GM10847 (cell line): Measurements from ENCODE around the gene TET3.

Source experiments
- POLR2A ChIP-seq: IDR thresholded peaks from 2 replicates; pipeline ENCODE4 v1.6.1; 2011; ENCODE audit not compliant: insufficient read length; ENCODE audit errors: extremely low read depth

The TET3 gene

DNA sequence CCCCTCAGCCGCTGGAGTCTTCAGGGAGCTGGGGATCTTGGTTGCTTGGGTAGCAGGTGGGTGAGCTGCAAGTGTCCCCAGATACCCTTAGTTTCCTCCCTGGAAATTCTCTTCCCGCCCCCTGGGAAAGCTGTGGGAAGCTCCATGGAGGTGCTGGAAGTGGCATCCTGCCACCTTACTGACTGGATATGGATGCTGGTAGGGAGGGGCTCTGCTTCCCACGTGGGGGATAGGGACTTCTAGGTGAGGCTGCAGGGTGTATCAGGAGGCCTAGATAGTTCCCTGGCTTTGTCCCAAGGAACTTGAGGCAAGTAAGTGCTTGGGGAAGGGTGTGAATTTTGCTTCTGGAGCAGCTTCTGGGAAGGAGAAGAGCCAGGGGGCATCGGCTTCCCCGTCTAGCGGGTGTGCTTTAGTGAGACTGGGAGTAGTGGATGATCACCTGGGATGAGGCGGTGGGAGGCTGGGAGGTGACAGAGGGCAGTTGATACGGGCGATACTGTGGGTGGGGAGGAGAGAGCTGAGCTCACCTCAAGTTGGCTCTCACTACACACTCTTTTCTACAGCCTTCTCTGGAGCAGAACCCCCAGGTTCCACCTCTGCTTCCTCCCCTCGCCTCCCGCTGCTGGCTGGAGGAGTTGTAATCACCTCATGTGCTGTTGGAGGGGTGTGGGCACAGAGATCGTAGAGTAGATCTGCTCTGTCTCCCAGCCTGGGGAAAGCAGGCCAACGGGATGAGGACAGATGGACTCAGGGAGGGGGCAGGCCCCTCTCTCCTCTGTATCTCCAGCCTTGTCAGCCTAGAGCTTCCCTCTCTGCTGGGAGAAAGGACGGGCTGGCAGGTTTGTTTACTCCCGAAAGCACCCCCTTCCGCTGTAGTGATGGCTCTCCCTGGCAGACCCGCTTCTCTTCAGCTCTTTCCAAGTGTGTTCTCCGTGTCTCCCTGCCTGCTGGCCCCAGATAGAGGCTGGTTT is 19.8 kb downstream of the TET3 start:
- no peak for TF ChIP-seq POLR2A

DNA sequence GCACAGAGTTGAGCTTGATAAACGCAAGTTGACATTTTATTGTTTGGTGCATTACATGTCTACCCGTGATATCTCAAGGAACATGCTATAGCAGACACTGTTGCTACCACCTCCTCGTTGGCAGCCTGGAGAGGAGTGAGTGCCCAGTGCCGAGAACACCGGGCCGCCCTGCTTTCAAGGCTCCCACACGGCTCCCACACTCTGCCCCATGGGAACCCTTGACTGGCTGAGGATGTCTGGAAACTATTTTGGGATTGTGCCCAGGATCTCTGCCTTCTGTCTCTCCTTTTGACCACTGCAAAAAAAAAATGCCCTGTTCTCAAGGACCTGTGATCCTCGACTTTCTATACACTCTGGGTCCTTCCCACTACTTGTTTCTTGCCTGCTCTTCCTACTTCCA is 21.1 kb downstream of the TET3 start:
- TF ChIP-seq POLR2A: no peak

DNA sequence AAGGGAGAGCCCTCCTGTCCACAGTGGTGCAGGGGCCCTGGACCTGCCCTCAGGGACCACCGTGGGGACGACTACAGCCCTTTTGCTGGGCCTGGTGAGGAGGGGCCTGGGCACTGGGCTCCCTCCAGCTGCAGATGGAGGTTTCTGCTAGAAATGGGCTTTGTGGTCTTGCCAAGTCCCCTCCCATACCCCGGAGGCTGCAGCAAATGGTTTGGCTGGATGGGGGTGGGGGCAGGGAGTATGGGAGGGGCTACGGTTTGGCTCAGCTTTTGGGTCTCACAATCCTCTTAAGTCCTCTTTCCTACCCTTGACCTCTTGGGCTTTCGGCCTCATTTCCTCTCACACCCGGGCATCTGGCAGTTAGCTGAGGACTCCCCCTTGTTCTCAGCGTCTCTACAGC is 21.7 kb downstream of the TET3 start:
- TF ChIP-seq POLR2A: no peak

DNA sequence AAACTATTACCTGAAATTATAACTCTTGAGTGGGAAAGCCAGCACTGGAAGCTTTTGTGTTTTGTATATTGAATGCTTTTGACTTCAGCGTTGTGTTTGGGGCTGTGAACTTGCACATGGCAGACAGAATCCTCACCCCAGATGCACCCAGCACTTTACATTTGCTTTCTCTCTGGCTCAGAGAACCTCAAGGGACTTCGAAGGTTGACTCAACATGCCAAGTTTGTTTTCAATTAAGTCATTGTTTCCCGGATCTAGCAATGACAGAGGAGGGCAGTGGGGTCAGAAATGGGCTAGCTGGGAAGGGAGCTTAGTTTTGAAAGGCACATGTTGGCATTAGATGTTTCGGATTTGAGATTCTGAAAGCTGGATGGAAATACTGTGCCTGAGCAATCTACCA is 22.4 kb downstream of the TET3 start:
- TF ChIP-seq POLR2A: no peak

DNA sequence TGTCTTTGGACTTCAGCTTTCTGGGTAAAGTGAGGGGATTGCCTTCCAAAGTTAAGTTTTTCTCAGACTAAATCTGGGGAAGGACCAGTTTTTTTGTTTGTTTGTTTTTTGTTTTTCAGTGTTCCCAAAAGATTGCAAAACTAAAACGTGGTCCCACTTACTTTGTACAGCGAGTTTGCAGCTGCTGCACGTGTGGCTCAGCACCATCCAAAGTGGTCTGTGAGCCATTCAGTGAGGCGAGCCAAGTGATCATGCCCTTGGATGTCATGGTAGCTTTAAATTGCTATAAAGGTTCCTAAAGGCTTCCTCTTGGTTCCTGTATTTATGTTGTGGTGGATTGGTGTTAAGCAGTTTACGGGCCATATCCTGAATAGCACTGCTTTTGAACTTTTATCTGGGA is 23.0 kb downstream of the TET3 start:
- TF ChIP-seq POLR2A: no peak

DNA sequence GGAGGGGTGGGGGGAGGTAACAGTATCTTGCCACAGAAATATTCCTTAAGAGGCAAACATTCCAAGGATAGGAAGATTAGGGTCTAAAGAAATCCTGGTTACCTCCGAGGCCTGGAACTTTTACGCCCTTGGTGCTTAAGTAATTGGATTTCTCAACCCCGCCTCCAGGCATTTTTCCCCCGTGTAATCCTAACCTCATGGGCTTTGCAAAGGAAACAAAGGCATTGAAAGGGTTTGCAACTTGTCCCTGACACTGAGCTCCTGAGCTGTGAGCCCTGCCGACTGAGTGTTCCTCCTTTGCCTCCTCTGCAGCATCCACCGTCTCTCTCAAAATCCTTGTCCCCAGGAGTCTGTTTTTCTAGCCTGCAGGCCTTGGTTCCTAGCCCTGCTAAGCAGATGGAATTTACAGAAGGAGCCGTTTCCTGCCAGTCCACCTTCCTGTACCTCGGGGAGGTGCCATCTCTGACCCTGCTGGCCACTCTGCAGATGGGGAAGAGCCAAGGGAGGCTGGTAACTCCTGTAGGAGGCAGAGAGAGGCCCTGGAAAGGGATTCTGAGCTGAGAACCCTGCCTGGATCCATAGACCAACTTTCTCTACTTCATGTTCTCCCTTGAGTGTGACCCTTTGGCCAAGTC is 24.2 kb downstream of the TET3 start:
- no peak for TF ChIP-seq POLR2A

DNA sequence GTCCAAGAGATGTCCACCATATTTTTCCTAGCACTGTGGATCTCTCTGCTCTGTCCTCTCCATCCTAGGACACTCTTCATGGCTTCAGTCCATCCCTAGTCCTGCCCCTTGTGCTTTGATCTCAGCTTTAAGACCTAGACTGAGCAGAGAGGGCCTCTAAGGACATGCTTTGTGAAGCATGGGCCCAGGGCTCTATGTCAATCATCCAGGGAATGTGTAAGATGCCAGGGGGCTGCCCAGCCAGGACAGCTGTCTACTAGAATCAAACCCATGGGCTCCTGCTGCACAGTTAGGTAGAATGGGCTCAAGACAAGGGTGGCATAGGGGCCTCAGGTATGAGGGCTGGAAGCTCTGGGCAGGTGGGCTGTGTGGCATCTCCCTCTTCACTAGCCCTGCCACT is 24.9 kb downstream of the TET3 start:
- no peak for TF ChIP-seq POLR2A

DNA sequence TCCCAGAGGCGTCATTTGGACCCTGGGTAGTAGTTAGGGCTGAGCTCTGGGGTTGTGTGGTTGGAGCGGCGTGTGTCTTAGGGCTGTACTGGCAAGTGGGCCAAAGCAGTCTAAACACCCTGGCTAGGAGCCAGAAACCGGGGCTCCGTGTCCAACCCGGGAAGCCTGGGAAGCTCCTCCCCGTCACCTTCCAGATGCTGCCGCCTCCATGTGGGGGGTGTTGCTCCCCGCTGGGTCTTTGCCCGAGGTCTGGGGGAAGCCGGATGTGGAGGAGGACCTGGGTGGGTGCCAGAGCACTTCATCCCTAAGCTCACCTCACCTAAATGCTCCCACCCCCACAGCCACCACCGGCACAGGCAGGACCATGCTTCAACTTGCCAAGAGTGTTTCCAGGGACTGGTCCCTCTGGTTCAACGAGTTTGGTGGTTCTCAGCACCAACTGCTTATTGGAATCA is 25.4 kb downstream of the TET3 start:
- TF ChIP-seq POLR2A: no peak

DNA sequence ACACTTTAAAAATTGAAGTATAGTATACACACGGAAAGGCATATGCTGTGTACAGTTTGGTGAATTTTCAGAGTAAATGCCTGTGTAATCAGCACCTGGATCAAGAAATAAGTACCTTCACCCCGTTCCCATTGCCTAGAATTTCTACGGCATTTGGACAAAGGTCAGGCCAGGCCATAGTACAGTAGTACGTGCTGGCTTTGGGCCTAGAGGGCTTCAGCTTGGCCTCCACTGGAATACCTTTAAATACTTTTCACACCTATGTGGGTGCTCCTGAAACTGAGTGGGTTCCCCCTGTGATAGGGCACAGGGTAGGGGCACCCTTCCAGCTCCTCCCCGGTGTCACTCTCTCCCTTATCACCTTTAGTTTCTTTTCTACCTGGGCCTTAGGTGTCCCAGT is 26.5 kb downstream of the TET3 start:
- TF ChIP-seq POLR2A: no peak

DNA sequence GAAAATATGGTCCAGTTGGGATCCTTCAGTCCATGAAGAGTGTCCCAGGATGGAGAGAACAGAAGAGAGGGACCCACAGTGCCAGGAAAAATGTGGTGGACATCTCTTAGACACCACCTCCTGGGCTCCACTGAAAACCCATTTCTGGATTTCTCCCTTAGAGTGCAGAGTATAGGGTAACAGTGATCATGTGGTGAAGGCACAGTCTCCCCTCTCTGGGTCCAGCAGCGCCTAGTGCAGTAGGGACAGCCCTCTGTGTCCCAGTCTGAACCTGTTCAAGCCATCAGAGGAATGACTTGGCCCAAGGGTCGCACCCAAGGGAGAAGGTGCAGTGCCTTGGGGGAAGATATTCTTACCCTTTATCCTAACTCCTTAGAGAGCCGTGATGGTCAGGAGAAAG is 30.1 kb downstream of the TET3 start:
- no peak for TF ChIP-seq POLR2A

DNA sequence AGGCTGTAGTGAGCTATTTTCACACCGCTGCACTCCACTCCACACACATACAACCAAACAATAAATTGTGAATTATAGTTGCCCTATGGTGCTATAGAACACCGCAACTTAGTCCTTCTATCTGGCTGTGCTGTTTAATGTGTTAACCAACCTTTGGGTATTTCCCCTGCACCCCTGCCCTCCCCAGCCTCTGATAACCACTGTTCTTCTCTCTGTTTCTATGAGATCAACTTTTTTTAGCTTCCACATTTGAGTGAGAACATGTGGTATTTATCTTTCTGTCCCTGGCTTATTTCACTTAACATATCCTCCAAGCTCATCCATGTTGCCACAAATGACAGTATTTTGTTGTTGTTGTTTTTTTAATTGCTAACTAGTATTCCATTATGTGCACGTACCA is 32.5 kb downstream of the TET3 start:
- TF ChIP-seq POLR2A: no peak

DNA sequence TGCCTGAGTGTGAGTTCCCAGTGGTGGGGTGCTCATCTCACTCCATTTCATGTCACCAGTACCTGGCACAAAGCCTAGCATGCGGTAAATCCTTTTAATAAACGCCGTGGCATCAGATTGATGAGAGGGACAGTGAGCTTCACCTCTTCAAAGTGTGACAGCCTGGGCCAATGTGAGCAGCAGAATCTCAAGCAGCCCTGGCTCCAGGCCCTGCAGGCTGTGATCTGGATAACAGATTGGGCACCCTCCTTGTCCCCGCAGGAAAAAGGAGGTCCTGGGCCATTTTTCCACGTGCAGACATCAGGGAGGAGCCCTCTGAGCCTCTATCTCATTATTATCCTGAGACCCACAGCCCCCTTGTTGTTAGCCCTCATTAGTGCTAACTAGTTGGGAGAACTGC is 34.8 kb downstream of the TET3 start:
- no peak for TF ChIP-seq POLR2A

DNA sequence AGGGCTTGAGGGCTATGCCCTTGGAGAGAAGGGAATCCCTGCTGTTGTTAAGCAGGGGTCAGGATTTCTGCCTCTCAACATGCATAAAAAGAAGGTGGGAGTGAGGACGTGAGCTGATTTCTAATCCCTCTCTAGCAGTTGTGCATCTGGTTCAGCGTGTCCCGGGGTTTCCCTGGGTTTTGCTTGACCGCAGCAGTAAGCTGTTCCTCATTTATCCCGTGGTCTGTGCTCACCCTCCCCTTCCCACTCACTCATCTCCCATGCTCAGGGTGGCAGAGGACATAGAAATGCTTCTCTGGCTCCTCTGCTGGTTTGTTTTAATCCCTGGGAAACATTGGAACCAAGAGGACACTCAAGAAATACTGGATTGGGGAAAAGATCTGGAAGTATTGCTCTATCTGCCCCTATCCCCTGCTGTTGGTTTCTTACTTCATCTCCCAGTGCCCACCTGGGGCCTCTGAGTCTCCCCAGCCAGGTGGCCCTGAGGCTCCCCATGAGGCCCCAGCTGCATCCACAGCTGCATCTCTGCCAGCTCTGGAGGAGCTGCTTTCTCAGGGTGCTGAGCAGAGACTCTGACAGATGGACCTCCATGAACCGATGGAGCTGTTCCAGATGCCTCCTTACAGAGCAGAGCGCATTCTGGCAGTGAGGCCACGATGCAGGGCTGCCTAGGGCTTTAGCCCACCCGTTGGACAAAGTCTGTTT is 36.1 kb downstream of the TET3 start:
- TF ChIP-seq POLR2A: no peak

DNA sequence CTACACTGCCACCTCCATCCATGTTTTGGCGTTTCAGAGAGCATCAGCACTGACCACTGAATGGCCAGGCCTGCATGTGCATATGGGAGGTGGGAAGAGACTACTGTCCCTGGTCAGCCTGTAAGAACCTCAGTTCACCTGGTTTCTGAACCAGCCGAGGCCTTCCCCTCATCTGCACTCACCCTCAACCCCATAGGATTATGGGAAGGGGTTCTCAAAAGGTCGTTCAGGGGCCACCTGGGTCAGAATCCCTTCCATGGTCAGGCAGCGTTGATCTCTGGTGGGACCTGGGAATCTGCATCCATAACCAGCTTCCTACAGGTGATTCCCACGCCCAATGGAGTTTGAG is 36.7 kb downstream of the TET3 start:
- TF ChIP-seq POLR2A: no peak

DNA sequence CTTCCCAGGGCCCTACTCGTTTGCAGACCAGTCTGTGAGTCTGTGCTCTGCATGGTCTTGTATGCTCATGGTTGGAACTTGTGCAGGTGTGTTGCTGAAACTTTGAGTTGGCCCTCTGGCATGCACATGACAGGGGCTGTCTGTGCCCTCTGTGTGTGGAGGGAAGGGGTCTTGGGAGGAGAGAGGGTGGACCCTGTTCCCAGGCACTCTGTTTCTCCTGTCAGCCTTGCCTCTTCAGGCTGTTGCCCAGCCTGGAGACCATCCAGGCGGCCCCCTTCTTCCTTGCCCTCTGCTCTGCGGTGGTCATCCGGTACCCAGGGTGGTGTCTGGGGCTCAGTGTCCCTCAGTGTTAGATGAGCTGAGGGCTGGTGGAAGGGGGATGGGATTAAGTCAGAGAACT is 39.5 kb downstream of the TET3 start:
- no peak for TF ChIP-seq POLR2A

DNA sequence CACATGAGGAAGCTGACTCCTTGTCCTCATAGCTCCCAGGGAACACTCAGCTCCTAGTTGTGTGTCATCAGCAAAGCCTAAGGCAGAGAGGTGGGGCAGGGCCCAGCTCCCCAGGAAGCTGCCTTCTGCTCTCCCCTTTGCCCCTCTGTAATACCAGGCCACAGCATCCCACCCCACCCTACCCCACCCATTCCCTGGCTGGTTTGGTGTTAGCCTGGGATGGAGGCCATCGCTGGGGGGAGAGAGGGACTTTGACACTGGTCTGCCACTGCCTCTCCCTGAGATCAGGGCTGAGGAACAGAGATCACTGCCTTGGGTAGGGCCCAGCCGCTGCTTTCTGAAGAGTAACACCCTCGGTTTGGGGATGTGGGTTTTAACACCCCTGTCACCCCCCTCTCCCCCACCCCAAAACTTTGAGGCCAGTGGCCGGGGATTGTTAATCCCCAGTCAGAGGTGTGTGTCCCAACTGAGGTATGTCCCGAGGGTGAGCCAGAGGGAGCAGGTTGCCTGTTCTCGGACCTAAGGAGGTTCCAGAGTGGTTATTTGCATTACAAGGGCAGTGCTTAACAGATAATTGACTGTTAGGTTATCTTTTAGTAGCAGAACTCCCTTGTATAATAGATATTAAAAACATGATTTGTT is 41.4 kb downstream of the TET3 start:
- TF ChIP-seq POLR2A: no peak

DNA sequence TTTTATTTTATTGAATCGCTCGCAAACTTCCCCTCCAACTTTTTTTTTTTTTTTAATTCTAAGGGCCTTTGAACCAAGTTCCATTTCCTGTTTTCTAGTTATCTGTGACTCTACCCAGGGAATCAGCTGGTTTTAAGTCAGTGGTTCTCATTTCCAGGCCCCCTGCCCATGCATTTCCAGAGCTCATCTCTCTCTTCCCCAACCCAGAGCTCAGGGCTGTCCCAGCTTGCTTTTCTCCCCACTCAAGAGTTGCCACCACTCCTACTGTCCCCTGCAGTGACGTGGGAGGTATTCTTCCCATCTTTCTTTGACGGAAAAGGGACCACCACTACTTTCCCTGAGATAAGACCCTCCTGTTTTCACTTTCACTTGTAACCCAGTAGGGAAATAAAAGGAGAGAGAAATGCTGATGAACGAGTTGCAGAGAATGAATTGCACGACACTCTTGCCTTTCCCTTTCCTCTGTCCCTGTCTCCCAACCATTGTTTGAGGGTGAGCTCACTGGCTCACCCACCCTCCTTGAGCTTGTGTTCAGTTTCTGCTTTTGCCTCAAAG is 42.1 kb downstream of the TET3 start:
- no peak for TF ChIP-seq POLR2A
